CD14-positive monocyte (primary cell): ENCODE data around the gene FASTK. TPM values are rescaled to one million over a fixed set of nuclear protein-coding genes. Genes with fewer than 3 reads are reported as not detected.

Experiments
- DNase-seq, 3 donors: peaks; one replicate each; pipeline ENCODE4 v3.0.0-alpha.2; 2011 to 2022
- H2AFZ ChIP-seq: 2 replicates; pipeline ENCODE4 v1.6.0; 2012; ENCODE audit warnings: mild to moderate bottlenecking, low read depth, low read length, inconsistent platforms; ENCODE audit not compliant: insufficient read depth, poor library complexity, severe bottlenecking
- H3K27ac ChIP-seq, 2 donors: 1 replicate in 1 of 2; 2 replicates in 1 of 2; pipeline ENCODE4 v1.5.1; 2012 to 2013; ENCODE audit warnings: low read length in 2 of 2, control low read depth in 1 of 2, inconsistent platforms in 1 of 2, low read depth in 1 of 2, mild to moderate bottlenecking in 1 of 2
- H3K27me3 ChIP-seq, 2 donors: one replicate each; pipeline versions ENCODE4 v1.6.0 to v1.6.1; 2011 to 2013; ENCODE audit warnings: low read length in 2 of 2; ENCODE audit not compliant: control insufficient read depth in 2 of 2, insufficient read depth in 2 of 2
- H3K36me3 ChIP-seq, 2 donors: replicated peaks in 1 of 2; 1 replicate in 1 of 2; 2 replicates in 1 of 2; pipeline versions ENCODE4 v1.5.1 to v1.6.1; 2012 to 2013; ENCODE audit warnings: low read length in 2 of 2, control low read depth in 1 of 2, inconsistent platforms in 1 of 2, mild to moderate bottlenecking in 1 of 2; ENCODE audit not compliant: insufficient read depth in 2 of 2, control insufficient read depth in 1 of 2
- H3K4me1 ChIP-seq, 2 donors: 1 replicate in 1 of 2; 2 replicates in 1 of 2; pipeline versions ENCODE4 v1.5.1 to v1.6.1; 2012 to 2013; ENCODE audit warnings: low read length in 2 of 2, control low read depth in 1 of 2, inconsistent platforms in 1 of 2, mild to moderate bottlenecking in 1 of 2, moderate library complexity in 1 of 2; ENCODE audit not compliant: insufficient read depth in 2 of 2, control insufficient read depth in 1 of 2
- H3K4me2 ChIP-seq: replicated peaks from 2 replicates; pipeline ENCODE3; 2012; ENCODE audit warnings: low read length, moderate library complexity, mild to moderate bottlenecking; ENCODE audit not compliant: poor library complexity, severe bottlenecking; ENCODE audit errors: extremely low read depth
- H3K4me3 ChIP-seq, 3 experiments: fragments of 200-600 bp in 1 of 3; sonication (generic) in 1 of 3; replicated peaks in 1 of 3; 1 replicate in 2 of 3; 2 replicates in 1 of 3; pipeline ENCODE4 v1.5.1; 2011 to 2013; ENCODE audit warnings: low read length in 3 of 3, mild to moderate bottlenecking in 3 of 3, control low read depth in 2 of 3, low read depth in 2 of 3, inconsistent platforms in 1 of 3, moderate library complexity in 1 of 3
- H3K79me2 ChIP-seq: 2 replicates; pipeline ENCODE4 v1.6.0; 2012; ENCODE audit warnings: mild to moderate bottlenecking, control low read depth, inconsistent platforms, low read length, moderate library complexity; ENCODE audit not compliant: insufficient read depth
- H3K9ac ChIP-seq: 2 replicates; pipeline ENCODE4 v1.6.0; 2017; ENCODE audit warnings: low read length, mild to moderate bottlenecking; ENCODE audit not compliant: insufficient read depth, poor library complexity, severe bottlenecking
- H3K9me3 ChIP-seq, 2 donors: replicated peaks in 1 of 2; 1 replicate in 1 of 2; 2 replicates in 1 of 2; pipeline versions ENCODE4 v1.5.1 to v1.6.1; 2012 to 2013; ENCODE audit warnings: low read length in 2 of 2, control low read depth in 1 of 2; ENCODE audit not compliant: control insufficient read depth in 1 of 2, insufficient read depth in 1 of 2
- H4K20me1 ChIP-seq: 2 replicates; pipeline ENCODE4 v1.6.0; 2012; ENCODE audit warnings: mild to moderate bottlenecking, low read length, control low read depth, moderate library complexity; ENCODE audit not compliant: insufficient read depth
- H3K27ac Mint-ChIP-seq, 7 donors: one replicate each; pipeline ENCODE4 v1.8.0; 2020; ENCODE audit warnings: mild to moderate bottlenecking in 7 of 7, mixed read lengths in 7 of 7, moderate library complexity in 6 of 7, inconsistent platforms in 2 of 7
- H3K27me3 Mint-ChIP-seq, 3 donors: one replicate each; pipeline ENCODE4 v1.8.0; 2021 to 2022; ENCODE audit warnings: low read depth in 3 of 3, mild to moderate bottlenecking in 3 of 3, mixed read lengths in 3 of 3, moderate library complexity in 3 of 3, inconsistent platforms in 1 of 3
- H3K36me3 Mint-ChIP-seq, 2 donors: one replicate each; pipeline ENCODE4 v1.8.0; 2020; ENCODE audit warnings: mixed read lengths in 2 of 2, inconsistent platforms in 1 of 2, mild to moderate bottlenecking in 1 of 2
- H3K4me1 Mint-ChIP-seq: one replicate; pipeline ENCODE4 v1.8.0; 2020; ENCODE audit warnings: mild to moderate bottlenecking, mixed read lengths
- H3K4me3 Mint-ChIP-seq, 2 donors: one replicate each; pipeline ENCODE4 v1.8.0; 2020; ENCODE audit warnings: mild to moderate bottlenecking in 2 of 2, mixed read lengths in 2 of 2, moderate library complexity in 1 of 2
- H3K9me3 Mint-ChIP-seq, 7 donors: one replicate each; pipeline ENCODE4 v1.8.0; 2020 to 2022; ENCODE audit warnings: mixed read lengths in 7 of 7, mild to moderate bottlenecking in 6 of 7, moderate library complexity in 6 of 7, inconsistent platforms in 2 of 7
- WGBS: methylation state at CpG from one replicate; pipeline ENCODE4 v1.1.5; 2013; ENCODE audit warnings: missing lambda C conversion rate; ENCODE audit not compliant: insufficient coverage; 5-methylcytosine and 5-hydroxymethylcytosine counted together
- intact Hi-C, 2 donors: fragments of 100-400 bp; cut with micrococcal nuclease; formaldehyde crosslinking; loops; one replicate each; pipeline versions ENCODE4 v1.15.0 to v1.15.1; 2023
- polyA plus RNA-seq, 3 donors: library from polyadenylated mRNA; depleted of rRNA in 1 of 3; unstranded in 2 of 3; stranded (reverse) in 1 of 3; fragments of 300-500 nt in 2 of 3; fragments of >200 nt in 1 of 3; fragmentation: Illumina TruSeq in 2 of 3; gene quantifications; 1 replicate in 2 of 3; 2 replicates in 1 of 3; pipeline ENCODE4 v1.2.3, GENCODE V29; 2012 to 2021
- TF ChIP-seq, protein P1 (sequence below): fragments of 200-600 bp; IDR thresholded peaks from one replicate; pipeline ENCODE4 v1.8.0; 2022; ENCODE audit warnings: antibody characterized with exemption, mild to moderate bottlenecking

Gene FASTK
- polyA plus RNA-seq, 3 donors, result 34.7 to 110 (median 38.6) TPM

GRCh38 chr7:151040616-151041375 lies 39.8 kb downstream of the FASTK start:
- intact Hi-C loops, result no loop called here
- H3K36me3 ChIP-seq, result peaks cover 13 to 18% of the 10 kb centered on the region in 2 donors
- DNase-seq, result no peak
- H3K79me2 ChIP-seq, result no peaks in the 10 kb centered on the region
- no peak overlapping the region for H2AFZ ChIP-seq
- Mint-ChIP-seq H3K27ac (peak overlapping the region in 2 of 7 donors; percentile 56 to 74), H3K4me3 (no peak overlapping the region), H3K9me3 (peaks cover 0 to 2% (median 0%) of the 10 kb centered on the region in 7 donors), H3K36me3 (peaks cover 19 to 44% of the 10 kb centered on the region in 2 donors), H3K27me3 (peaks cover 0 to 6% (median 0%) of the 10 kb centered on the region in 3 donors), H3K4me1 (peaks cover 17% of the 10 kb centered on the region)
- TF ChIP-seq, protein P1, sequence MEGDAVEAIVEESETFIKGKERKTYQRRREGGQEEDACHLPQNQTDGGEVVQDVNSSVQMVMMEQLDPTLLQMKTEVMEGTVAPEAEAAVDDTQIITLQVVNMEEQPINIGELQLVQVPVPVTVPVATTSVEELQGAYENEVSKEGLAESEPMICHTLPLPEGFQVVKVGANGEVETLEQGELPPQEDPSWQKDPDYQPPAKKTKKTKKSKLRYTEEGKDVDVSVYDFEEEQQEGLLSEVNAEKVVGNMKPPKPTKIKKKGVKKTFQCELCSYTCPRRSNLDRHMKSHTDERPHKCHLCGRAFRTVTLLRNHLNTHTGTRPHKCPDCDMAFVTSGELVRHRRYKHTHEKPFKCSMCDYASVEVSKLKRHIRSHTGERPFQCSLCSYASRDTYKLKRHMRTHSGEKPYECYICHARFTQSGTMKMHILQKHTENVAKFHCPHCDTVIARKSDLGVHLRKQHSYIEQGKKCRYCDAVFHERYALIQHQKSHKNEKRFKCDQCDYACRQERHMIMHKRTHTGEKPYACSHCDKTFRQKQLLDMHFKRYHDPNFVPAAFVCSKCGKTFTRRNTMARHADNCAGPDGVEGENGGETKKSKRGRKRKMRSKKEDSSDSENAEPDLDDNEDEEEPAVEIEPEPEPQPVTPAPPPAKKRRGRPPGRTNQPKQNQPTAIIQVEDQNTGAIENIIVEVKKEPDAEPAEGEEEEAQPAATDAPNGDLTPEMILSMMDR, result no peak
- H3K4me1 ChIP-seq, result peaks cover 10 to 15% of the 10 kb centered on the region in 2 donors
- H3K27ac ChIP-seq, result no peak overlapping the region
- no peak overlapping the region for H3K9ac ChIP-seq
- H4K20me1 ChIP-seq, result no peaks in the 10 kb centered on the region
- H3K4me2 ChIP-seq, result no peak overlapping the region
- no peaks in the 10 kb centered on the region for H3K27me3 ChIP-seq
- no peak overlapping the region for H3K4me3 ChIP-seq
- no peaks in the 10 kb centered on the region for H3K9me3 ChIP-seq
- 96% methylated on average over 26 of the region's 30 CpGs for WGBS

DNA sequence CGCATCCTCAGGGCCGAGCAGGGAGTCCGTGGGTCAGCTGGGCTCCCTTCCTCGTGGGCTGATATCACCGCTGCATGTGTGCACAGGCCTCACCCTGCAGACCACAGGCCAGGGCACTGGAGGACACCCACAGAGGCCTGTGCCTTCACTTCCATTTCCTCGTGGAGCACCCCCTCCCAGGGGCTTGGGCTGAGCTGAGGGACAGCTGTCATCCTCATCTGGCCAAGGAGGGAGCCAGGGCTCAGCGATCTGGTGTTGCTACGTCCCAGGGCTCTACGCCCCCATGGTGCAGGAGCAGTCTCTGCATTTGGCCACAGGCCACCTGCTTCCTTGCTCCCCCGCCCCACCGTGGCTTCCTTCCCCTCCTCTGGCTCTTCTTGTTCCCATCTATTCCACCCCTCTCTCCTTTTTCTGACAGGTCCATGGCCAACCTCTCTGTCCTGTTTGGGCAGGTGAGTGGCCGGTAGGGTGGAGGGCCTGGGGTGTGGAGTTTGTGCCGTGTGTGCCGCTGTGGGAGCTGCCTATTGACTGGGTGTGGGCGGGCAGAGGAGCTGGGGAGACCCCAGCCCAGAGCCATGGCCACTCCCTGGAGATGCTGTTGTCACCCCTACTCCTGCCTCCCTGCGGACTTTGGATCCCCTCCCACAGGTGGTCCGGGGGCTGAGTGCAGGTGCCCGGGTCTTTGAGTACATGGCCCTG lies 40.6 kb downstream of the FASTK start:
- WGBS, result 56% methylated on average over 13 of the region's 18 CpGs
- no peaks in the 10 kb centered on the region for H3K9me3 ChIP-seq
- no peaks in the 10 kb centered on the region for H3K79me2 ChIP-seq
- peak overlapping the region in 4 of 7 donors; percentile 48 to 84 (median 78) for H3K27ac Mint-ChIP-seq
- H4K20me1 ChIP-seq, result no peaks in the 10 kb centered on the region
- H3K4me2 ChIP-seq, result no peak overlapping the region
- H3K4me3 Mint-ChIP-seq, result peak overlapping the region in 1 of 2 donors; percentile 24
- no peak overlapping the region for H2AFZ ChIP-seq
- peaks cover 10 to 15% of the 10 kb centered on the region in 2 donors for H3K4me1 ChIP-seq
- H3K9me3 Mint-ChIP-seq, result peaks cover 0 to 2% (median 0%) of the 10 kb centered on the region in 7 donors
- H3K9ac ChIP-seq, result no peak overlapping the region
- TF ChIP-seq, protein P1, result no peak
- H3K4me3 ChIP-seq, result no peak overlapping the region
- peaks cover 0 to 6% (median 0%) of the 10 kb centered on the region in 3 donors for H3K27me3 Mint-ChIP-seq
- peaks cover 20 to 26% of the 10 kb centered on the region in 2 donors for H3K36me3 ChIP-seq
- peak in 1 of 3 donors; percentile 17 for DNase-seq
- H3K4me1 Mint-ChIP-seq, result peaks cover 17% of the 10 kb centered on the region
- no peaks in the 10 kb centered on the region for H3K27me3 ChIP-seq
- H3K36me3 Mint-ChIP-seq, result peaks cover 20 to 46% of the 10 kb centered on the region in 2 donors
- H3K27ac ChIP-seq, result peak overlapping the region in 1 of 2 donors; percentile 11
- intact Hi-C loops, result loop anchor here in 1 of 2 donors (10.0 kb wide), 1 partner anchor 55 kb away; no protein-coding TSS in a partner anchor
